Sigmoid colon (tissue), 4 donors: Measurements from ENCODE around the gene LYPD6B.

Experiments used
- EP300 ChIP-seq, 4 donors: sonication (generic); formaldehyde crosslinking; IDR thresholded peaks; one replicate each; pipeline ENCODE4 v1.6.1; 2017; ENCODE audit warnings: antibody characterized with exemption in 4 of 4
- POLR2AphosphoS5 ChIP-seq, 4 donors: sonication (generic); formaldehyde crosslinking; IDR thresholded peaks; one replicate each; pipeline ENCODE4 v1.6.1; 2017; ENCODE audit warnings: antibody characterized with exemption in 4 of 4
- TF ChIP-seq, protein P1 (sequence below), 4 experiments: fragments of 450-650 bp in 3 of 4; fragments of 200-600 bp in 1 of 4; IDR thresholded peaks; one replicate each; pipeline ENCODE4 v1.5.1; 2016 to 2019; ENCODE audit warnings: antibody characterized with exemption in 4 of 4, mild to moderate bottlenecking in 3 of 4, moderate library complexity in 2 of 4

DNA sequence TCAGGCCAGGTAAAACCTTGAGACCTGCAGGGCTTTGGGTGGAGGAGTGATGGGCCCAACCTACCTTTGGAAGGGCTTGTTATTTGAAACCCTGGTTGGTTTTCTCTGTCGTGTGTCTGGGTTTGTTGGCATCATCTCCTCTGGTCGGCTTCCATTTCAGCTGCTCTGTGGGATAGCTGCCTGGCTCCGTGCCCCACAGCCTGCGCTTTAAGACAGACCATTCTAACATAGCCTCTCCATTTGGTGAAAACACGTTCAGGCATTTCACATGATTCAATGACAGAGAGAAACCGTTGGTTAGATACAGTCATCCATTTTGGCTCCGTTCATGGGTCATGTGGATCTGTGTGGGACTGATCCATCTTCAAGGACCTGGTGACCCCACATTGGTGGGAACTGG lies 37.0 kb upstream of the LYPD6B start:
- TF ChIP-seq, protein P1, sequence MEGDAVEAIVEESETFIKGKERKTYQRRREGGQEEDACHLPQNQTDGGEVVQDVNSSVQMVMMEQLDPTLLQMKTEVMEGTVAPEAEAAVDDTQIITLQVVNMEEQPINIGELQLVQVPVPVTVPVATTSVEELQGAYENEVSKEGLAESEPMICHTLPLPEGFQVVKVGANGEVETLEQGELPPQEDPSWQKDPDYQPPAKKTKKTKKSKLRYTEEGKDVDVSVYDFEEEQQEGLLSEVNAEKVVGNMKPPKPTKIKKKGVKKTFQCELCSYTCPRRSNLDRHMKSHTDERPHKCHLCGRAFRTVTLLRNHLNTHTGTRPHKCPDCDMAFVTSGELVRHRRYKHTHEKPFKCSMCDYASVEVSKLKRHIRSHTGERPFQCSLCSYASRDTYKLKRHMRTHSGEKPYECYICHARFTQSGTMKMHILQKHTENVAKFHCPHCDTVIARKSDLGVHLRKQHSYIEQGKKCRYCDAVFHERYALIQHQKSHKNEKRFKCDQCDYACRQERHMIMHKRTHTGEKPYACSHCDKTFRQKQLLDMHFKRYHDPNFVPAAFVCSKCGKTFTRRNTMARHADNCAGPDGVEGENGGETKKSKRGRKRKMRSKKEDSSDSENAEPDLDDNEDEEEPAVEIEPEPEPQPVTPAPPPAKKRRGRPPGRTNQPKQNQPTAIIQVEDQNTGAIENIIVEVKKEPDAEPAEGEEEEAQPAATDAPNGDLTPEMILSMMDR (IDR thresholded peaks at IDR 0.05), result no peak
- TF ChIP-seq EP300 (IDR thresholded peaks at IDR 0.05) (no peak), POLR2AphosphoS5 (IDR thresholded peaks at IDR 0.05) (no peak)
